Renal pelvis (tissue), 4 donors: Measurements from ENCODE around the gene VTI1A. TPM values are rescaled to one million over a fixed set of nuclear protein-coding genes. Genes with fewer than 3 reads are reported as not detected.

Experiments used
- DNase-seq: peaks from one replicate; pipeline ENCODE4 v3.0.0-alpha.2; 2013
- polyA plus RNA-seq, 3 donors: library from polyadenylated mRNA; unstranded; fragments of 120-200 nt; gene quantifications; one replicate each; pipeline ENCODE4 v1.2.1, GENCODE V29; 2013; ENCODE audit not compliant: insufficient read length in 3 of 3

VTI1A gene
- polyA plus RNA-seq, 3 donors = 18.9 to 22.0 (median 20.3) TPM

- DNase-seq = no peak
These were observed 184.7 kb downstream of the VTI1A start for GRCh38 chr10:112631501-112632400.

- DNase-seq = no peak
These were observed 187.2 kb downstream of the VTI1A start for GRCh38 chr10:112634096-112634830.

- no peak for DNase-seq
These were observed 190.9 kb downstream of the VTI1A start for GRCh38 chr10:112637901-112638300.

- DNase-seq = no peak
These were observed 192.3 kb downstream of the VTI1A start for GRCh38 chr10:112639298-112639697.

GRCh38 chr10:112640638-112641037 lies 193.6 kb downstream of the VTI1A start:
- no peak for DNase-seq

GRCh38 chr10:112643600-112644264 lies 196.7 kb downstream of the VTI1A start:
- DNase-seq = no peak

GRCh38 chr10:112644265-112644645 lies 197.2 kb downstream of the VTI1A start:
- DNase-seq = no peak

- no peak for DNase-seq
These were observed 202.2 kb downstream of the VTI1A start for GRCh38 chr10:112649006-112649821.

GRCh38 chr10:112649822-112650152 lies 202.8 kb downstream of the VTI1A start:
- no peak for DNase-seq

- DNase-seq = no peak
These were observed 203.6 kb downstream of the VTI1A start for GRCh38 chr10:112650588-112651030.

- DNase-seq = no peak
These were observed 206.2 kb downstream of the VTI1A start for GRCh38 chr10:112653215-112653614.

GRCh38 chr10:112653851-112654250 lies 206.8 kb downstream of the VTI1A start:
- no peak for DNase-seq

GRCh38 chr10:112654794-112655193 lies 207.8 kb downstream of the VTI1A start:
- DNase-seq = no peak

- no peak for DNase-seq
These were observed 208.7 kb downstream of the VTI1A start for GRCh38 chr10:112655722-112656121.

- DNase-seq = no peak
These were observed 211.4 kb downstream of the VTI1A start for GRCh38 chr10:112658465-112658864.

- no peak for DNase-seq
These were observed 212.1 kb downstream of the VTI1A start for GRCh38 chr10:112658900-112659638.

GRCh38 chr10:112663234-112664125 lies 216.5 kb downstream of the VTI1A start:
- DNase-seq = no peak

GRCh38 chr10:112666094-112666493 lies 219.1 kb downstream of the VTI1A start:
- no peak for DNase-seq

GRCh38 chr10:112669989-112670388 lies 223.0 kb downstream of the VTI1A start:
- no peak for DNase-seq

GRCh38 chr10:112671743-112672142 lies 224.7 kb downstream of the VTI1A start:
- DNase-seq = no peak
